Lower leg skin (tissue), 3 donors: ENCODE results near the gene NDST4.

Experiments
- POLR2A ChIP-seq, 2 donors: fragments of 450-650 bp; IDR thresholded peaks; one replicate each; pipeline ENCODE4 v1.6.1; 2016 to 2017; ENCODE audit warnings: antibody characterized with exemption in 2 of 2, mild to moderate bottlenecking in 1 of 2, moderate library complexity in 1 of 2
- TF ChIP-seq, protein P1 (sequence below), 3 donors: fragments of 450-650 bp; IDR thresholded peaks; one replicate each; pipeline ENCODE4 v1.5.1; 2016; ENCODE audit warnings: antibody characterized with exemption in 3 of 3, mild to moderate bottlenecking in 3 of 3, moderate library complexity in 2 of 3

DNA sequence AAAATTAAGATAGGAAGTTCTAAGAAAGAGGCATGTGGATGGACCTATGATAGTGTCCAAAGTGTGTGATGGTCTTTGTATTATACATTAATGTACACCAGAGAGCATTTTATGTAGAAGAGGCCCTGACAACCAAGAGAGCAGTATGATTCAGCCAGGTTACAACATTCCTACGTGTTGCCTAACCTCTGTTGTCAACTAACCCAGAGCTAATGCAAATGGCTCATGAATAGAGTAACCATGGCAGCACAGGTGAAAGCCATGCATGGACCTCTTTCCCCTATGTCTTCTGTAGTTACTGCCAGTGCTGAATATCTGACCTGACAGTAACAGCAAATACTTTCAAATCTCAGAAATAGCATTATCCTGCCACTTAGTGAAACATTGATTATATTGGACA lies 255.6 kb downstream of the NDST4 start:
- TF ChIP-seq, protein P1, sequence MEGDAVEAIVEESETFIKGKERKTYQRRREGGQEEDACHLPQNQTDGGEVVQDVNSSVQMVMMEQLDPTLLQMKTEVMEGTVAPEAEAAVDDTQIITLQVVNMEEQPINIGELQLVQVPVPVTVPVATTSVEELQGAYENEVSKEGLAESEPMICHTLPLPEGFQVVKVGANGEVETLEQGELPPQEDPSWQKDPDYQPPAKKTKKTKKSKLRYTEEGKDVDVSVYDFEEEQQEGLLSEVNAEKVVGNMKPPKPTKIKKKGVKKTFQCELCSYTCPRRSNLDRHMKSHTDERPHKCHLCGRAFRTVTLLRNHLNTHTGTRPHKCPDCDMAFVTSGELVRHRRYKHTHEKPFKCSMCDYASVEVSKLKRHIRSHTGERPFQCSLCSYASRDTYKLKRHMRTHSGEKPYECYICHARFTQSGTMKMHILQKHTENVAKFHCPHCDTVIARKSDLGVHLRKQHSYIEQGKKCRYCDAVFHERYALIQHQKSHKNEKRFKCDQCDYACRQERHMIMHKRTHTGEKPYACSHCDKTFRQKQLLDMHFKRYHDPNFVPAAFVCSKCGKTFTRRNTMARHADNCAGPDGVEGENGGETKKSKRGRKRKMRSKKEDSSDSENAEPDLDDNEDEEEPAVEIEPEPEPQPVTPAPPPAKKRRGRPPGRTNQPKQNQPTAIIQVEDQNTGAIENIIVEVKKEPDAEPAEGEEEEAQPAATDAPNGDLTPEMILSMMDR (IDR thresholded peaks at IDR 0.05) = no peak
- TF ChIP-seq POLR2A (IDR thresholded peaks at IDR 0.05) = no peak
